ENCODE results near the gene NFAT5.
"Not testable (repeated sequence)": the region's sequence is repeated elsewhere in the genome, so short reads cannot be mapped to it uniquely, and the experiment has no call there.

NFAT5 gene

DNA sequence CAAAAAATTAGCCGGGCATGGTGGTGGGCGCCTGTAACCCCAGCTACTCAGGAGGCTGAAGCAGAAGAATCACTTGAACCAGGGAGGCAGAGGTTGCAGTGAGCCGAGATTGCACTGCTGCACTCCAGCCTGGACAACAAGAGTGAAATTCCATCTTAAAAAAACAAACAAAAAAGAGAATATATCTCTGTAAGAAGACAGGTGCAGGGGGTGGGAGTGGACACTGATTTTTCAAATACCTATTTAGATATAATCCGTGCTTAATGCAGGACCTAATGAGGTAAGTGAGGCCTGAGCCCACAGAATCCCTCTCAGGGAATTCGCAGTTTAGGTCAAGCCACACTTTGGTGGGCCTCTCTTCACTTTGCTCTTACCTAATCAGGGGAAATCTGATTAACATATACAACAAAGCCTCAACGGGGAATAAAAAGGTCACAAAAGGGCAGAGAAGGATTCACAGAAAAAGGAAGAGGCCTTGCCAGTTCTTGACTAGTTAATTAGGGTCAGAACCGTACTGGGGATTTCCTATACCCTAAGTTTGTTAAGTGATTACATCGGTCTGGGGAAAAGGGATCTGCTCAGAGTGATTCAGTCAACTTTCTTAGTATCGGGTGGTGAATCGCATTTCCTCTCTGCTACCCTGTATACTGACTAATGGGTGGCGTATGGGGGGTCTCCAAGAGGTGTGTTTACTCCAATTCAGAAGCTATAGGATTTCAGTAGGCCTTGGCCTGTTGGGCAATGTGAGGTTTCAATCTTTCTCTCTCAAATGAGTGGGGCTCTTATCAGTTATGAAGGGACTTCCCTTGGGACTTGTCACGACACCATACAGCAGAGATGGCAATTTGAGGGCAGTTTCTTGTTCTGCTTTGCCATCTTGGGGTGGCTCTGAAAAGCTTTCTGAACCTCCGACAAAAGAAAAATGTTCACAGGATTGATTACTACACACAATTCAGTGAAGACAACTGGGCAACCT, 1.9 kb upstream of the NFAT5 start:
- peak; percentile 75 for FAIRE-seq
- TF ChIP-seq POU2F2 (IDR thresholded peaks at IDR 0.05; ENCODE audit: low read depth, low read length) (peak; percentile 65; the same call in 1 of the 2 replicates), POLR2A (IDR thresholded peaks at IDR 0.05; ENCODE audit: low read depth, low read length) (peak; percentile 61; the same call in 1 of the 2 replicates), SPI1 (IDR thresholded peaks at IDR 0.05; ENCODE audit: low read depth, low read length) (peak; percentile 82), TAF1 (IDR thresholded peaks at IDR 0.05; ENCODE audit: low read depth, low read length) (peak; percentile 76), PAX5 (IDR thresholded peaks at IDR 0.05; ENCODE audit: insufficient read depth, low read length, severe bottlenecking) (no peak), POLR2AphosphoS5 (IDR thresholded peaks at IDR 0.05; ENCODE audit: low read depth, low read length) (peak; percentile 73)

DNA sequence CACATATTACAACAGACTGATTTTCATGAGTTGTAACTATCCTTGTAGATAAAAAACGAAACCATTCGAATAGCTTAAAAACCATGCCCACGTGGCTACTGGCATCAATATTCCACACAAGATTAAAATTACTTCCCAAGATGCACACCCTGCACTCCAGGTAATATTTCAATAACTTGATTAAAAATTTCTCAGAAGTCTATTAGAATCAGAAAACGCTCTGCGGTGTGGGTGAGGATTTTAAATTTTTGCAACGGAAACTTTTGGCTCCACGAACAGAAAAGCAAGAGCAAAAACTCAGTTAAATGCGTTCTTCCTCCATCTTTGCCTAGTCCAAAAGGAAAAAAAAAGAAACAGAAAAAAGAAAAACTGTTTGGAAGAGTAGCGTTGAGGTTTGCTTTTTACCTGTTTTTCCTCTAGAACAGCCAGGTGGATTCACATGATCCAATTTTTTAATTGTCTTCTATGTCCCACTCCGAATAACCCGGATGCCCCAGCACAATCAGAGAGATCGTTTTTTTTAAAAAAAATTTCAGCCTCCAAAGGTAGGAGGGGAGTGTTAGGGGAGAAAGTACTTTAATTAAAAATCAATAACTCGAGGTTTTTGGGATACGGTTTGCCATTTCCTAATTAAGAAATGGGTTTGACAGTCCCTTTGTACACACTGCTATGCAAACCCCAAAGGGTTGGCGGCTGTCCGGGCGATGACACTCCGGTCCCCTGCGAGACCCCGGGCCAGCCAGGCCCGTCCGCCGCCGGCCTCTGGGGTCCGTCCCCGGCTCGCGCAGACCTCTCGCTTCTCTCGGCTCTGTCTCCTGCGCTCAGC, 708 bp upstream of the NFAT5 start:
- DNase-seq (ENCODE audit: insufficient read length, low spot score) (no peak), FAIRE-seq (peak; percentile 38)
- no peak for TF ChIP-seq POU2F2 (IDR thresholded peaks at IDR 0.05; ENCODE audit: low read depth, low read length)
- no peak; the same call in none of the 2 replicates for TF ChIP-seq POLR2A (IDR thresholded peaks at IDR 0.05; ENCODE audit: low read depth, low read length)
- no peak for TF ChIP-seq PAX5 (IDR thresholded peaks at IDR 0.05; ENCODE audit: insufficient read depth, low read length, severe bottlenecking)
- TF ChIP-seq TAF1 (IDR thresholded peaks at IDR 0.05; ENCODE audit: low read depth, low read length), result no peak
- TF ChIP-seq SPI1 (IDR thresholded peaks at IDR 0.05; ENCODE audit: low read depth, low read length), result no peak
- no peak for TF ChIP-seq POLR2AphosphoS5 (IDR thresholded peaks at IDR 0.05; ENCODE audit: low read depth, low read length)

More for the DNA sequence above, 1.9 kb upstream of the NFAT5 start:
- no peak for DNase-seq (ENCODE audit: insufficient read length, low spot score)

DNA sequence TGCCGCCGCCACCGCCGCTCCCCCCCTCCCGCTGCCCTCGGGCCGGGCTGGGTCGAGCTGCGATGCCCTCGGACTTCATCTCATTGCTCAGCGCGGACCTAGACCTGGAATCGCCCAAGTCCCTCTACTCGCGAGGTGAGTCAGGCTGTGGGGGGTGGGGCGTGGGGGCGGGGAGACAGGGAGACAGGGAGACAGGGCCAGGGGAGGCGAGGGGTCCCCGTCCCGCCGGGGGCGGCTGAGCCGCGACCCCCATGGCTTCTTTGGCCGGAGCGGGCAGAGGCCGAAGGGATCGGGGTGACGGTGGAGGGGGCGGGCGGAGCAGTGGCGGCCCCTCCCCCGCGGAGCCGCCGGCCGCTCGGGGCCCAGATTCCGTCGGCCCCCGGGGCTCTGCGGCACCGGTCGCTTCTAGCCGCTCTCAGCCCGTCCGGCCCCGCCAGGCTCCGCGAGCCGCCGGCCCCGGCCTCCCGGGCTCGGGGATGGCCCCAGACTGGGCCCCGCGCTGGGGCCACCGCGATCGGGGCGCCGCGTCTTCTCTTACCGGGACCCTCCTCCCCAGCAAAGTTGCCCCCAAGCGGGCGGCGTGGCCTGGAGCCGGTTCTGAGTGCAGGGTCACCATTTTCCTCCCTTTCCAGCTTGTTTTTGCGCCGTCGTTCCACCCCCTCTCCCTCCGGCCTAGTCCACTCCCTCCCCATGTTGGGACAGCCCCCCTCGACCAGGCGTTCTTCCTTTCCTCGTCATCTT, 644 bp downstream of the NFAT5 start:
- FAIRE-seq, result no peak

DNA sequence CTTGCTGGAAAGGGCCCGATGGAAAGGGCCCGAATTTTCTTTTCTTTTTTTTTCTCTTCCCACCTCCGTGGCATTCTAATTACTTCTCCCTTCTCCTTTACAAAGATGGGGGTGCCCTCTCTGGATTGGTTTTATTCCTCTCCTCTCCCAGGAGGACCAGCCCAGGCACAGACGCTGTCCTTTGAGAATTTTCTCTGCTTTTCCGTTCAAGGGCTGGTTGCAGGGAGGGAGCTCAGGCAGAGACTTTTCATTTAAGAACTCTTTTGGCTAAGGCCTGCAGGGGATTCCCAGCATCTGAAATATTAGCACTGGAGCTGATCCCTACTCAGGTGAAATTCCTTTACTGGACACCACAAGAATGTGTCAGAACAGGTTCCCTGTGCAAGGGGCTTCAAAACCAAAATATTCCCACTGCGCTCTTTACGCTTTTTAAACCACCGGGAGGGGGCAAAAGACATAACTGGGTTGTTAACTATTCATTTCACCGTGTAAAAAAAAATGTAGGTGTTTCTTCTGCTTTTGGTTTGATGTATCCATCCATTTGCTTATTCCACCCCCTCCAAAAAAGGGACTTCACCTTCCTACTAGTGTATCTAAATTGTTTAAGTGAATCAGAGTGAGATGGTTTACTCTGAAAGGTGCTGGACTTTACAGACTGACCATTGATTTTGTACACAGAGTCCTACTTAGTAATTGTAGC, 1.4 kb downstream of the NFAT5 start:
- TF ChIP-seq POLR2A (IDR thresholded peaks at IDR 0.05; ENCODE audit: low read depth, low read length) (no peak), SPI1 (IDR thresholded peaks at IDR 0.05; ENCODE audit: low read depth, low read length) (no peak), TAF1 (IDR thresholded peaks at IDR 0.05; ENCODE audit: low read depth, low read length) (no peak), POU2F2 (IDR thresholded peaks at IDR 0.05; ENCODE audit: low read depth, low read length) (no peak), POLR2AphosphoS5 (IDR thresholded peaks at IDR 0.05; ENCODE audit: low read depth, low read length) (no peak)
- DNase-seq (ENCODE audit: insufficient read length, low spot score) (no peak), FAIRE-seq (no peak)

More for the DNA sequence above, 644 bp downstream of the NFAT5 start:
- peak; percentile 26 for DNase-seq (ENCODE audit: insufficient read length, low spot score)
- no peak; the same call in 1 of the 2 replicates for TF ChIP-seq TAF1 (IDR thresholded peaks at IDR 0.05; ENCODE audit: low read depth, low read length)
- no peak for TF ChIP-seq POLR2A (IDR thresholded peaks at IDR 0.05; ENCODE audit: low read depth, low read length)
- no peak for TF ChIP-seq POLR2AphosphoS5 (IDR thresholded peaks at IDR 0.05; ENCODE audit: low read depth, low read length)

DNA sequence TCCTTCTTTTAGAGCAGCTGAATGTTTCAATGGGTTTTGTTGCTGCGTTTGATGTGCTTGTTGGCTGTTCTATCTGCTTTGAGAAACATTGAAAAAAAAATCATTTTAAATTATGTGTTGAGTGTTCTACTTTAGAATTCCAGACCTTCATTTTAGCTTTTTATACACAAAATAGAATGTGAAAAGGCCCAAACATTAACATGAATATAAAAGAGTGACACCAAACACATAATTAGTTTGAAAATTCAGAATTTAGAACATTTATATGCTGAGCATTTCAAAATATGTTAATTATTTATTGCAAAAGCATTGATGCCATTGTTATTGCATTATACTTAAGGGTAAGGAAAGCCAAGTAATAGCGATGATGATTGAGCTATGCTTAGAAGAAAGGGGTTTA, 2.9 kb downstream of the NFAT5 start:
- TF ChIP-seq SPI1 (IDR thresholded peaks at IDR 0.05; ENCODE audit: low read depth, low read length) (no peak), TAF1 (IDR thresholded peaks at IDR 0.05; ENCODE audit: low read depth, low read length) (no peak), PAX5 (IDR thresholded peaks at IDR 0.05; ENCODE audit: insufficient read depth, low read length, severe bottlenecking) (no peak), POU2F2 (IDR thresholded peaks at IDR 0.05; ENCODE audit: low read depth, low read length) (no peak), POLR2AphosphoS5 (IDR thresholded peaks at IDR 0.05; ENCODE audit: low read depth, low read length) (no peak), POLR2A (IDR thresholded peaks at IDR 0.05; ENCODE audit: low read depth, low read length) (no peak)
- FAIRE-seq (no peak), DNase-seq (ENCODE audit: insufficient read length, low spot score) (no peak)

DNA sequence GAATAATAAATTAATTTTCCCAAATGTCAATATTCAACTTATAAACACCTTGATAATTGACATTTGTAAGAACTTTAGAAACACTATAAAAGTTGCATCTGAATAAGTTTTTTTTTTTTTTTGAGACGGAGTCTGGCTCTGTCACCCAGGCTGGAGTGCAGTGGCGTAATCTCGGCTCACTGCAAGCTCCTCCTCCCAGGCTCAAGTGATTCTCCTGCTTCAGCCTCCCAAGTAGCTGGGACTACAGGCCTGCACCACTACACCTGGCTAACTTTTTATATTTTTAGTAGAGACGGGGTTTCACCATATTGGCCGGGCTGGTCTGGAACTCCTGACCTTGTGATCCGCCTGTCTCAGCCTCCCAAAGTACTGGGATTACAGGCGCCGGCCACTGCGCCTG, 13.0 kb downstream of the NFAT5 start:
- not testable (repeated sequence) for DNase-seq (ENCODE audit: insufficient read length, low spot score); FAIRE-seq

DNA sequence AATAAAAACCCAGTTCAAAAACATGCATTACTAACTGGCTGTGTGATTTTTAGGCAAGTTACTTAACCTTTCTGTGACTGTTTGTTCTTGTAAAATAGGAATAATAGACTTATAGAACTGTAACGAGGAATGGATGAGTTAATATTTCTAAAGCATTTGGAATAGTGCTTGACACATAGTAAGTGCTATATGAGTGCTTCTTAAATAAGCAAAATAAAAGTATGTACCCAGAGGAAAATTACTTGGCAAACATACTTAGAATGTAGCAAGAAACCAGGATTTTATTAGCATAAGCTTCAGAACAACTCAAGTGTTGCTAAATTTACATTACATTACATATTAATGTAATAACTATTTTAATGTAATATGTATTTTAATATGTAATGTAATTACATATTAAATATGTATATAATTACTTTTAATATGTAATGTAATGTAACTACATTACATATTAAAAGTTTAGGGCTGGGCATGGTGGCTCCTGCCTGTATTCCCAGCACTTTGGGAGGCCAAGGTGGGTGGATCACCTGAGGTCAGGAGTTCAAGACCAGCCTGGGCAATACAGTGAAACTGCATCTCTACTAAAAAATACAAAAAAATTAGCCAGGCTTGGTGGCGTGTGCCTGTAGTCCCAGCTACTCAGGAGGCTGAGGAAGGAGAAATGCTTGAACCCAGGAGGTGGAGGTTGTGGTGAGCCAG, 14.2 kb downstream of the NFAT5 start:
- no peak for DNase-seq (ENCODE audit: insufficient read length, low spot score)
- no peak for TF ChIP-seq POLR2AphosphoS5 (IDR thresholded peaks at IDR 0.05; ENCODE audit: low read depth, low read length)
- no peak for TF ChIP-seq TAF1 (IDR thresholded peaks at IDR 0.05; ENCODE audit: low read depth, low read length)
- no peak for TF ChIP-seq POU2F2 (IDR thresholded peaks at IDR 0.05; ENCODE audit: low read depth, low read length)
- TF ChIP-seq PAX5 (IDR thresholded peaks at IDR 0.05; ENCODE audit: insufficient read depth, low read length, severe bottlenecking), result no peak
- TF ChIP-seq SPI1 (IDR thresholded peaks at IDR 0.05; ENCODE audit: low read depth, low read length), result no peak
- TF ChIP-seq POLR2A (IDR thresholded peaks at IDR 0.05; ENCODE audit: low read depth, low read length), result no peak
- FAIRE-seq, result no peak

DNA sequence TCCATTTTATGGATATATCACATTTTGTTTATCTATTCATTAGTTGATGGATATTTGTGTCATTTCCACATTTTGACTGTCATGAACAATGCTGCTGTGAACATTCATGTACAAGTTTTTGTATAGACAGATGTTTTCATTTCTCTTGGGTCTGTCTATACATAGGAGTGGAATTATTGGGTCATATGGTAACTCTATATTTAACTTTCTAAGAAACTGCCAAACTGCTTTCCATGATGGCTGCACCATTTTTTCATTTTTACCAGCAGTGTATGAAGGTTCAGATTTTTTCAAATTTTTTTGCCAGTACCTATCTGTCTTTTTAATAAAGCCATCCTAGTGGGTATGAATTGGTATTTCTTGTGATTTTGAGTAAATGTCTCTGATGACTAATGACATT, 15.5 kb downstream of the NFAT5 start:
- FAIRE-seq, result no peak
- DNase-seq (ENCODE audit: insufficient read length, low spot score), result no peak
- no peak for TF ChIP-seq POLR2A (IDR thresholded peaks at IDR 0.05; ENCODE audit: low read depth, low read length)
- no peak for TF ChIP-seq TAF1 (IDR thresholded peaks at IDR 0.05; ENCODE audit: low read depth, low read length)
- no peak for TF ChIP-seq PAX5 (IDR thresholded peaks at IDR 0.05; ENCODE audit: insufficient read depth, low read length, severe bottlenecking)
- no peak for TF ChIP-seq POU2F2 (IDR thresholded peaks at IDR 0.05; ENCODE audit: low read depth, low read length)
- no peak for TF ChIP-seq POLR2AphosphoS5 (IDR thresholded peaks at IDR 0.05; ENCODE audit: low read depth, low read length)
- no peak for TF ChIP-seq SPI1 (IDR thresholded peaks at IDR 0.05; ENCODE audit: low read depth, low read length)

DNA sequence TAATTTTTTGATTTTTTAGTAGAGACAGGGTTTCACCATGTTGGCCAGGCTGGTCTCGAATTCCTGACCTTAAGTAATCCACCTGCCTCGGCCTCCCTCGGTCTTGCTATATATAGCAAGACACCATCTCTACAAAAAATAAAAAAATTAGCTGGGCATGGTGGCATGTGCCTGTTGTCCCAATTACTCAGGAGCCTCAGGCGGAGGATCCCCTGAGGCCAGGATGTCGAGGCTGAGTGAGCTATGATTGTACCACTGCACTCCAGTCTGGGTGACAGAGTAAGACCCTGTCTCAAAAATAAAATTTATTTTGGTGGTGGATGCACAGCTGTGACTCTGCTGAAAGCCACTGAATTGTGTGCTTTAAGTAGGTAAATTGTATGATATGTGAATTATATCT, 18.7 kb downstream of the NFAT5 start:
- DNase-seq (ENCODE audit: insufficient read length, low spot score); FAIRE-seq: not testable (repeated sequence)
